Body of pancreas (tissue), 4 donors: ENCODE measurements around the gene DMRTB1.

ENCODE experiments used
- CTCF ChIP-seq, 7 experiments: fragments of 450-650 bp in 4 of 7; fragments of 200-600 bp in 3 of 7; sonication (generic) in 3 of 7; IDR thresholded peaks; one replicate each; pipeline ENCODE4 v1.5.1; 2016 to 2019; ENCODE audit warnings: antibody characterized with exemption in 7 of 7
- POLR2A ChIP-seq, 3 donors: fragments of 450-650 bp; IDR thresholded peaks; one replicate each; pipeline ENCODE4 v1.6.1; 2016; ENCODE audit warnings: antibody characterized with exemption in 3 of 3, mild to moderate bottlenecking in 2 of 3

DNA sequence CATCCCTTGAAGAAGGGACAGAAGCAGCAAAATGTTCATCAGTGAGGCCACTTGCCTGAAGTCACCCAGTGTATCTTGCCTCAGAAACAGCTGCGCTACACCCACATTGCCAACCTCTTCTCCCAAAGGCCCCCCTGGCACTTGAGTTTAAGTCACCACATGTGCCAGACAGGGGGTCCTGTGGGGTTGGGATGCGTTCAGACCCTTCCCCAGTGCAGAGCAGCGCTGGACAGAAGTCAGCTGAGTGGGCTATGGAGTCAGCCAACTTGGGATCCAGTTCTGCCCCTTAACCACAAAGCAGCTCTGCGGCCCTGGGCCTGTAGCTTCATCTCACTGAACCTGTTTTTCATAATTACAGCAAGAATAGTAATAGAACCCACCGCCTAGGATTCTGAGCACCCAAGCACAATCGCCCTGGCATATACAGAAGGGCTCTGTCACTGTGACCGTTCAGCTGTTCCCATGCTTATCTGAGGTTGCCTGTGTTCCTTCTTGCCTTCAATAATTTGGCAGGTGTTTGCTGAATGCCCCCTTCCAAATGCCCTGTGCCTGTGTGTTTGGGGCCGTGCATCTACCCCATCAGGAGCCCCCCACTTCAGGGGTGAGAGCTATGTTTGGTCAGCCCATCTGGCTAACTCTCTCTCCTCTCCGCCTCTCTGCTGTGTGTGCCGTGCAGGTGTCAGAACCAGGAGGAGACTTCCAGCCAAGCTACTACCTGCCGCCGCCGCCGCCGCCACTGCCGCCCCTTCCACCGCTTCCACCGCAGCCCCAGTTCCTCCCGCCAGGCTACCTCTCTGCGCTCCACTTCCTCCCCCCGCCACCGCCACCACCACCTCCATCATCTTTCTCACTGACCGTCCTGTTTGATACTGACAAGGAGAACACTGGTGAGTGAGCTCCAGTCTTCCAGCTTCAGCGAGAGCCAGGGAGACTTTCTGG lies 5.0 kb downstream of the DMRTB1 start:
- no peak for TF ChIP-seq POLR2A (IDR thresholded peaks at IDR 0.05)
- no peak for TF ChIP-seq CTCF (IDR thresholded peaks at IDR 0.05)
